Prostate gland (tissue), 1 donor: ENCODE data around the gene GPR42.
"Not testable (repeated sequence)": the region's sequence is repeated elsewhere in the genome, so short reads cannot be mapped to it uniquely, and the experiment has no call there.

Experiments used
- POLR2A ChIP-seq: fragments of 450-650 bp; IDR thresholded peaks from one replicate; pipeline ENCODE4 v1.6.1; 2016; ENCODE audit warnings: antibody characterized with exemption, mild to moderate bottlenecking
- POLR2AphosphoS5 ChIP-seq: sonication (generic); formaldehyde crosslinking; IDR thresholded peaks from one replicate; pipeline ENCODE4 v1.6.1; 2017; ENCODE audit warnings: antibody characterized with exemption

DNA sequence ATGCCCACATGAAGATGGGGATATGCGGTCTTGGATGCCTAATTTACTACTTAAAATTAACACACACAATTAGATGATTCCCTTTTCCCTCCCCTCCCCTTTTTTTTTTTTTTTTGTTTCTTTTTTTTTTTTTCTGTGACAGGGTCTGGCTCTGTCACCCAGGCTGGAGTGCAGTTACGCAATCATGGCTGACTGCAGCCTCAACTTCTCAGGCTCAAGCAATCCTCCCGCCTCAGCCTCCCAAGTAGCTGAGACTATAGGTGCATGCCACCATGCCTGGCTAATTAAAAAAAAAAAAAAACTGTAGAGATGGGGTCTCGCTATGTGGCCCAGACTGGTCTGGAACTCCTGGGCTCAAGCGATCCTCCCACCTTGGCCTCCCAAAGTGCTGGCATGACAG, 8.7 kb downstream of the GPR42 start:
- not testable (repeated sequence) for TF ChIP-seq POLR2AphosphoS5, POLR2A
